CD4-positive, CD25-positive, alpha-beta regulatory T cell (primary cell): ENCODE data around the gene PTPN1. TPM values are rescaled to one million over a fixed set of nuclear protein-coding genes. Genes with fewer than 3 reads are reported as not detected.
"Not testable (repeated sequence)": the region's sequence is repeated elsewhere in the genome, so short reads cannot be mapped to it uniquely, and the experiment has no call there.

Experiments used
- ATAC-seq, 2 donors: fragments of 150-1000 bp; cut with Tn5 transposase; one replicate each; pipeline ENCODE4 v1.10.0; 2021; ENCODE audit warnings: low read depth in 2 of 2, moderate number of reproducible peaks in 2 of 2, moderate library complexity in 1 of 2
- DNase-seq, 3 donors: peaks; one replicate each; pipeline versions ENCODE4 v3.0.0 to v3.0.0-alpha.2; 2012 to 2022; ENCODE audit warnings: mixed read lengths in 1 of 3
- H3K27ac ChIP-seq: one replicate; pipeline ENCODE4 v1.7.0; 2013; ENCODE audit warnings: mild to moderate bottlenecking, low read length; ENCODE audit not compliant: insufficient read depth, poor library complexity, severe bottlenecking
- H3K27me3 ChIP-seq: one replicate; pipeline ENCODE4 v1.7.0; 2013; ENCODE audit warnings: low read length; ENCODE audit not compliant: control insufficient read depth, insufficient read depth
- H3K36me3 ChIP-seq: one replicate; pipeline ENCODE4 v1.7.0; 2013; ENCODE audit warnings: mild to moderate bottlenecking, low read length, moderate library complexity; ENCODE audit not compliant: control insufficient read depth, insufficient read depth
- H3K4me1 ChIP-seq: 2 replicates; pipeline ENCODE4 v1.7.0; 2013; ENCODE audit warnings: mild to moderate bottlenecking, low read length; ENCODE audit not compliant: insufficient read depth, control insufficient read depth, poor library complexity, severe bottlenecking
- H3K4me3 ChIP-seq: one replicate; pipeline ENCODE4 v1.7.0; 2013; ENCODE audit warnings: low read depth, mild to moderate bottlenecking, low read length, moderate library complexity
- H3K9me3 ChIP-seq, 2 experiments: 1 replicate in 1 of 2; 2 replicates in 1 of 2; pipeline ENCODE4 v1.7.0; 2013; ENCODE audit warnings: low read length in 2 of 2, mild to moderate bottlenecking in 1 of 2, moderate library complexity in 1 of 2; ENCODE audit not compliant: control insufficient read depth in 2 of 2
- H3K27ac Mint-ChIP-seq, 3 donors: one replicate each; pipeline ENCODE4 v1.8.0; 2020 to 2022; ENCODE audit warnings: mild to moderate bottlenecking in 3 of 3, mixed read lengths in 3 of 3, moderate library complexity in 2 of 3
- H3K27me3 Mint-ChIP-seq: one replicate; pipeline ENCODE4 v1.8.0; 2022; ENCODE audit warnings: mild to moderate bottlenecking, mixed read lengths
- H3K36me3 Mint-ChIP-seq: one replicate; pipeline ENCODE4 v1.8.0; 2020; ENCODE audit warnings: mixed read lengths
- H3K4me1 Mint-ChIP-seq, 4 donors: one replicate each; pipeline ENCODE4 v1.8.0; 2020 to 2022; ENCODE audit warnings: mixed read lengths in 4 of 4, mild to moderate bottlenecking in 1 of 4
- H3K4me3 Mint-ChIP-seq, 4 donors: one replicate each; pipeline ENCODE4 v1.8.0; 2020 to 2022; ENCODE audit warnings: mild to moderate bottlenecking in 4 of 4, mixed read lengths in 4 of 4, moderate library complexity in 3 of 4
- H3K9me3 Mint-ChIP-seq, 7 donors: one replicate each; pipeline ENCODE4 v1.8.0; 2020 to 2022; ENCODE audit warnings: mixed read lengths in 7 of 7, mild to moderate bottlenecking in 3 of 7, moderate library complexity in 2 of 7
- polyA plus RNA-seq, 4 donors: library from polyadenylated mRNA; unstranded; fragments of 300-500 nt; fragmentation: Illumina TruSeq; gene quantifications; one replicate each; pipeline ENCODE4 v1.2.3, GENCODE V29; 2021
- total RNA-seq: library from RNA; stranded (reverse); gene quantifications from one replicate; pipeline ENCODE4 v1.2.3, GENCODE V29; 2022

PTPN1 gene
- total and polyA plus RNA-seq, 5 donors from 2014 or later = 27.1 to 76.3 (median 31.7) TPM

DNA sequence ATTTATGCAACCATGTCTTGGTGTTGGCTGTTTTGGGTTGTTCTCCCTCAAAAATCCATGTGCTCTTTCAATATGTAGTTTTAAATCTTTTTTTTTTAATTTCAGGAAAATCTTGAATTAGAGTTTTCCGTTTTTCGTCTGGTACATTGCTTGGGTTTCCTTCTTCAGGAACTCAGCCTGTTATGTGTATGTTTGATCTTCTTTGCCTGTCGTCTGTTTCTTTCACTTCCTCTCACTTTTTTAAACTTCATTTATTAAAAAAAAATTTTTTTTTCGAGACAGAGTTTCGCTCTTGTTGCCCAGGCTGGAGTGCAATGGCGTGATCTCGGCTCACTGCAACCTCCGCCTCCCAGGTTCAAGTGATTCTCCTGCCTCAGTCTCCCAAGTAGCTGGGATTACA lies 29.6 kb downstream of the PTPN1 start:
- not testable (repeated sequence) for ATAC-seq, H3K27me3 ChIP-seq, H3K27ac ChIP-seq, H3K4me3 ChIP-seq, H3K27me3 Mint-ChIP-seq, H3K9me3 Mint-ChIP-seq, DNase-seq, H3K9me3 ChIP-seq, H3K27ac Mint-ChIP-seq
- H3K36me3 ChIP-seq = peaks cover 16% of the 10 kb centered on the region
- Mint-ChIP-seq H3K36me3 (peaks cover 15% of the 10 kb centered on the region), H3K4me1 (peaks cover 53 to 83% (median 66%) of the 10 kb centered on the region in 4 donors), H3K4me3 (peak overlapping the region in 1 of 4 donors; percentile 17)
- H3K4me1 ChIP-seq = peaks cover 46% of the 10 kb centered on the region

DNA sequence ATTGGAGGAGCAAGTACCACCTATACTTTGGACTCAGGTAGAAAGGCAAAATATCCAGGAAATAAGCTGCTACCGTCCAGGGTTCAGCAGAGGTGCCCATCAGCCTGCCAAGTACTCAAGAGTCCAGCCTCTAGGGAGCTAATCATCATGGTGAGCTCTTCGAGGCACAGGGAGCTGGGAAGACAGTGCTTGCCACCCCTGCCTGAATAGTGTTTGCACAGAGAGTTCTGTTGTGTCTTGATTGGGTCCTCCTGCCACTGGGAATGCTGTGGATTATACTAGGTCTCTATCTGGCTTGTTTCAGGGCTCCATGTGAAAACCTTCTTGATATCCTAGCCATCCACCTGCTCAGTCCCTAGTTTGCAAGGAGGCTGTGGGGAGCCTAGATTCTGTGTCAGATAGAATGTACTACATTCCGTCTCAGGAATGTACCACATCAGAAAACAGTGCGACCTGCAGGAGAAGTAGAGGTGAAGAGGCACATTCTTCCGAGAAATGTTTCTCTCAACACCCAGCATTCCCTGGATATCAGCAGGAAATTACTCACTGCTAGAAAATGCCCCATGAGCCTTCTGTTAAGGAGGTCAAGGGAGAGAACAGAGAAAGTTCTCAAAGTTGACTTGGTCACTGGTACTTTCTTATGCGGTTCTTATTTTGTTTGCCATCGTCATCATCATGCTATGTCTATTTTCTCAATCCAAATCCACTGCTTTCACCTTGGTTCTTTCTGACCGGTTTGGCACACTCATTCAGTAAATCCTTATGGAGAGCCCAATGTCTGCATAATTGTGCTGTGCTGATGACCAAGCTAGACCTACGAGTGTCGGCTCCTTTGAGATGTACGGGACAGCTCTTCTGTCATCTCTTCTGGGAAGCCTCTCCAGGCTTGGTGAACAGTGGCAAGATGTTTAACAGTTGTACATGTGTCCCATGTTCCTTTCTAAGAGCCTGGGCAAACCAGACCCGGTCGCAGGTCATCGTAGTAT lies 30.7 kb downstream of the PTPN1 start:
- Mint-ChIP-seq H3K36me3 (peaks cover 12% of the 10 kb centered on the region), H3K9me3 (no peaks in the 10 kb centered on the region), H3K27ac (peak overlapping the region; percentile 43 to 52 (median 44)), H3K4me3 (peak overlapping the region in 3 of 4 donors; percentile 27 to 57 (median 54)), H3K27me3 (no peaks in the 10 kb centered on the region), H3K4me1 (peaks cover 48 to 81% (median 64%) of the 10 kb centered on the region in 4 donors)
- no peak for ATAC-seq
- H3K9me3 ChIP-seq = no peaks in the 10 kb centered on the region
- no peak for DNase-seq
- H3K27me3 ChIP-seq = no peaks in the 10 kb centered on the region
- peaks cover 48% of the 10 kb centered on the region for H3K4me1 ChIP-seq
- peaks cover 14% of the 10 kb centered on the region for H3K36me3 ChIP-seq
- H3K4me3 ChIP-seq = no peak overlapping the region
- H3K27ac ChIP-seq = no peak overlapping the region

DNA sequence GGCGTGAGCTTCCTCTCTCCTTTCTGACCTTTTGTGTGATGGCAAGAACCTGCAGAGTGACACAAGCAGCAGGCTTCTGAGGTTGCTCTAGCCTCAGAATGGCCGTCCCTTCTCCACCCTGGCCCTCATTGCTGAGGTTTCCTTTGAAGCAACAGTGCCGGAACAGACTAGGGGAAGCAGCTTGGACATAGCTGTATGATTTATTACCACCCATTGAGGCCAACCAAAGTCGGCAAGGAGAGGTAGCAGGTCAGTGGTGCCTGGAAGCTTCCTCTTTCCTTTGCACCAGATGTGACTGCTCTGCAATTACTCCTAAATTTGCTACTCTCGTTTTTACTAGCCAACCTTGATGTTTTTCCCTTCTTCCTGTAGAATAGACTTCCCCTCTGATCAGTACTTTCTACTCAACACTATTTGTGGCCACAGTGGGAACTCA lies 31.4 kb downstream of the PTPN1 start:
- Mint-ChIP-seq H3K9me3 (no peaks in the 10 kb centered on the region), H3K27me3 (no peaks in the 10 kb centered on the region), H3K4me3 (peak overlapping the region in 3 of 4 donors; percentile 27 to 57 (median 54)), H3K27ac (peak overlapping the region in 2 of 3 donors; percentile 44 to 52), H3K36me3 (peaks cover 12% of the 10 kb centered on the region), H3K4me1 (peaks cover 50 to 81% (median 64%) of the 10 kb centered on the region in 4 donors)
- Histone ChIP-seq H3K4me1 (peaks cover 50% of the 10 kb centered on the region), H3K4me3 (no peak overlapping the region), H3K27ac (no peak overlapping the region), H3K9me3 (no peaks in the 10 kb centered on the region), H3K27me3 (no peaks in the 10 kb centered on the region), H3K36me3 (peaks cover 13% of the 10 kb centered on the region)
- DNase-seq (no peak), ATAC-seq (no peak)

DNA sequence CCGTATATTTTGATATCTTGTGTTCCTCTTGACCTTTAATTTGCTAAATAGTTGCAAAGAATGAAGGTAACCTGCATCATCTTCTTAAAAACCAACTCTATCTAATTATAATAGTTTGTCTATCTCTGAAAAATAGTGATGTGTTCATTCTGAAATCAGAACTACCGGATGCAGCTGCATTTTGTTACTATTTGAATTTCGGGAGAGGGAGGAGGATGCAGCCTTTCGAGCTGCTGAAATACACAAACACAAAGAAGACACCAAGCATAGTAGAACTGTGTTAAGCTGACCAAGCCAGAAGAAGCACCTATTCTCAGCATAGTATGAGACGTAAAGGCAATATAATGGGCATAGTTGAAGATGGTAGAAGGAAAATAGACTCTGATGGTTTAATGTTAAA lies 33.1 kb downstream of the PTPN1 start:
- ATAC-seq (no peak), DNase-seq (no peak)
- H3K9me3 Mint-ChIP-seq = no peaks in the 10 kb centered on the region
- H3K27ac Mint-ChIP-seq = no peak overlapping the region
- no peak overlapping the region for H3K27ac ChIP-seq
- H3K27me3 Mint-ChIP-seq = no peaks in the 10 kb centered on the region
- no peak overlapping the region for H3K4me3 ChIP-seq
- peaks cover 14% of the 10 kb centered on the region for H3K36me3 ChIP-seq
- peaks cover 51% of the 10 kb centered on the region for H3K4me1 ChIP-seq
- H3K27me3 ChIP-seq = no peaks in the 10 kb centered on the region
- H3K36me3 Mint-ChIP-seq = peaks cover 13% of the 10 kb centered on the region
- no peaks in the 10 kb centered on the region for H3K9me3 ChIP-seq
- H3K4me3 Mint-ChIP-seq = peak overlapping the region in 1 of 4 donors; percentile 29
- H3K4me1 Mint-ChIP-seq = peaks cover 53 to 84% (median 71%) of the 10 kb centered on the region in 4 donors

DNA sequence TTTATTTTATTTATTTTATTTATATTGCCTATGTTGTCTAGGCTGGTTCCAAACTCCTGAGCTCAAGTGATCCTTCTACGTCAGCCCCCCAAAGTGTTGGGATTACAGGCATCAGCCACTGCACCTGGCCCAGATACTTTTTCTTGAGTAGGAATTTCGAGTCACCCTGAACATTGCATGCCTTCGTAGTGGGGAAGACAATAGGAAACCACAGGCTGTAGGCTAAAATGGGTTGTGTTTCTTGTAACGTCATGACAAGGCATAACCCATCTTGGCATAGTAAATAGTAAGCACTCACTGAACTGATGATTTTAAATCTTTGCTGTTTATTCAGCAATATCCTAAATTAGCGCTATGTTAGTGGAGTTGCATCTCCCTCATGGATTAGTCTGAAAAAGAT lies 34.9 kb downstream of the PTPN1 start:
- Histone ChIP-seq H3K9me3 (no peaks in the 10 kb centered on the region), H3K4me1 (peaks cover 48% of the 10 kb centered on the region), H3K36me3 (peaks cover 19% of the 10 kb centered on the region), H3K4me3 (no peak overlapping the region), H3K27me3 (no peaks in the 10 kb centered on the region), H3K27ac (no peak overlapping the region)
- Mint-ChIP-seq H3K9me3 (no peaks in the 10 kb centered on the region), H3K27me3 (no peaks in the 10 kb centered on the region), H3K4me3 (peak overlapping the region in 1 of 4 donors; percentile 23), H3K36me3 (peaks cover 18% of the 10 kb centered on the region), H3K4me1 (peaks cover 56 to 87% (median 76%) of the 10 kb centered on the region in 4 donors), H3K27ac (peak overlapping the region in 2 of 3 donors; percentile 76 to 85)
- DNase-seq (no peak), ATAC-seq (no peak)

DNA sequence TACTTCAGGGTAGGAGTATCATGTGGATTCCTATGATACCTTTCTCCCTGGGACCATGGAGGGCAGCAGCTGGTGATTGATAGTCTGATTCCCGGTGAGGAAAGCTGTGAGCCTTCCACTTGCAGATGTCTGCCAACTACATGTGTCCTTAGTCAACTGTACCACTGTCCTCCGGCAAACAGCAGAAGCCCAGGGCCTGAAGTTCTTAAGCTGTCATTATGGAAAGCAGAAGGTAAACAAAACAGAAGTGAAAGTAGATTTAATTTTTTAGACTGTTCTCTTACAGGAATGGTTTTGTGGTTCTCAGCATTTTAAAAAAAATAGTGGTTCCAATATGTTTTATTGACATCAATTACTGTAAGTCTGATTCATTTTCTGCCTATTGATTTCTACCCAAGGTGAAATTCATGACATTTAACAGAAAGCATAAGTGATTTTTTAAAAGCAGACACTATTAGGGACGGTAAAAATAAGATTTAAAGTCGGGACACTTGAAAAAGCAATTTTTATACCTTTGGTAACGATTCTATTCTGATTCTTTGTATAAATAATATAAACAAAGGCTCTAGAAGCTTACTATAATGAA lies 36.6 kb downstream of the PTPN1 start:
- peak in 2 of 3 donors; percentile 15 to 53 for DNase-seq
- H3K4me1 ChIP-seq = peaks cover 55% of the 10 kb centered on the region
- H3K27ac ChIP-seq = no peak overlapping the region
- ATAC-seq = peak; percentile 70
- H3K27me3 ChIP-seq = no peaks in the 10 kb centered on the region
- H3K9me3 ChIP-seq = no peaks in the 10 kb centered on the region
- Mint-ChIP-seq H3K4me3 (peak overlapping the region; percentile 23 to 85 (median 80)), H3K27ac (peak overlapping the region; percentile 81 to 85 (median 82)), H3K36me3 (peaks cover 17% of the 10 kb centered on the region), H3K9me3 (no peaks in the 10 kb centered on the region), H3K27me3 (no peaks in the 10 kb centered on the region), H3K4me1 (peaks cover 59 to 89% (median 74%) of the 10 kb centered on the region in 4 donors)
- peak overlapping the region; percentile 78 for H3K4me3 ChIP-seq
- peaks cover 12% of the 10 kb centered on the region for H3K36me3 ChIP-seq

DNA sequence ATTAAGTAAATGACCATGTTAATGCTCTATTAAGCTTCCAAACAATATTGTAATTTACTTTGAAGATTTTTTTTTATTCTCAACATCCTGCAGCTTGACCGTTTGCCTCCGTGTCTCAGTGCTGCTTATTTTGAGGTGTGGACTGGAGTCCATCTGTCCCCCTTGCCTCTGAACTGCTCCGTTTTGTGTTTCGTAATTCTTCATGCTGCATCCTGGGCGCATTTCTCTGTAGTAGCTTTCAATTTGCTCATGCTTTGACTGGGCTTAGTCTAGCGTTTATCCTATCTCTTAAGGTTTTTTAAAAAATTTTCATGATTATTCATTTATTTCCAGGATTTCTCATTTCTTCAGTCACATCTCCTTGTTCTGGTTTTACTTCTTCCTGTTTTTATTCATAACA lies 37.8 kb downstream of the PTPN1 start:
- H3K4me1 ChIP-seq = peaks cover 49% of the 10 kb centered on the region
- DNase-seq (no peak), ATAC-seq (no peak)
- H3K27ac ChIP-seq = no peak overlapping the region
- H3K4me3 ChIP-seq = no peak overlapping the region
- Mint-ChIP-seq H3K4me3 (peak overlapping the region in 3 of 4 donors; percentile 1 to 67 (median 15)), H3K27ac (peak overlapping the region in 2 of 3 donors; percentile 72 to 85), H3K36me3 (peaks cover 17% of the 10 kb centered on the region), H3K9me3 (no peaks in the 10 kb centered on the region), H3K4me1 (peaks cover 51 to 82% (median 64%) of the 10 kb centered on the region in 4 donors), H3K27me3 (no peaks in the 10 kb centered on the region)
- no peaks in the 10 kb centered on the region for H3K27me3 ChIP-seq
- H3K36me3 ChIP-seq = peaks cover 12% of the 10 kb centered on the region
- no peaks in the 10 kb centered on the region for H3K9me3 ChIP-seq
